Osteoblast (primary cell): ENCODE results near the gene RALBP1. TPM values are rescaled to one million over a fixed set of nuclear protein-coding genes. Genes with fewer than 3 reads are reported as not detected.
A peak's percentile ranks its signal among the peaks of the same experiment; 100 is the strongest.

Experiments
- DNase-seq: peaks from one replicate; pipeline ENCODE4 v3.0.0; 2011; ENCODE audit warnings: low spot score, mixed read lengths; ENCODE audit not compliant: insufficient read length; ENCODE audit errors: missing footprints
- H2AFZ ChIP-seq: 2 replicates; pipeline ENCODE4 v1.6.0; 2011; ENCODE audit warnings: mild to moderate bottlenecking, low read length
- H3K27ac ChIP-seq: 2 replicates; pipeline ENCODE4 v1.5.1; 2011; ENCODE audit warnings: mild to moderate bottlenecking, low read depth, low read length, moderate library complexity
- H3K27me3 ChIP-seq: 2 replicates; pipeline ENCODE4 v1.6.0; 2012; ENCODE audit warnings: mild to moderate bottlenecking, control low read depth, inconsistent platforms, low read length, moderate library complexity; ENCODE audit not compliant: insufficient read depth
- H3K36me3 ChIP-seq: 2 replicates; pipeline ENCODE4 v1.5.1; 2011; ENCODE audit warnings: mild to moderate bottlenecking, low read length, control low read depth, moderate library complexity; ENCODE audit not compliant: insufficient read depth
- H3K4me1 ChIP-seq: 2 replicates; pipeline ENCODE4 v1.5.1; 2011; ENCODE audit warnings: mild to moderate bottlenecking, low read length, control low read depth, moderate library complexity; ENCODE audit not compliant: insufficient read depth
- H3K4me2 ChIP-seq: 2 replicates; pipeline ENCODE4 v1.6.0; 2011; ENCODE audit warnings: mild to moderate bottlenecking, low read length; ENCODE audit not compliant: insufficient read depth
- H3K4me3 ChIP-seq: fragments of 200-600 bp; sonication (generic); 3 replicates; pipeline ENCODE4 v1.5.1; 2012; ENCODE audit warnings: mild to moderate bottlenecking, low read length, inconsistent platforms; ENCODE audit not compliant: insufficient read depth
- H3K79me2 ChIP-seq: 2 replicates; pipeline ENCODE4 v1.6.0; 2012; ENCODE audit warnings: mild to moderate bottlenecking, low read length, control low read depth, inconsistent platforms; ENCODE audit not compliant: insufficient read depth
- H3K9me3 ChIP-seq: 2 replicates; pipeline ENCODE4 v1.5.1; 2011; ENCODE audit warnings: low read depth, low read length, control low read depth
- H4K20me1 ChIP-seq: 2 replicates; pipeline ENCODE4 v1.6.0; 2012; ENCODE audit warnings: mild to moderate bottlenecking, low read length, control low read depth; ENCODE audit not compliant: insufficient read depth
- CTCF ChIP-seq: IDR thresholded peaks from 2 replicates; pipeline ENCODE4 v1.5.1; 2011; ENCODE audit warnings: mild to moderate bottlenecking, low read depth, low read length, moderate library complexity; ENCODE audit errors: extremely low read depth
- total RNA-seq: library from RNA; depleted of rRNA; stranded (reverse); fragments of >200 nt; gene quantifications from 2 replicates; pipeline ENCODE4 v1.2.3, GENCODE V29; 2012

Gene RALBP1
- total RNA-seq, 1 donor: 90.8 TPM

- no peak overlapping the region for H3K4me2 ChIP-seq
- DNase-seq: no peak
Observed at GRCh38 chr18:9454061-9454703, 21.1 kb upstream of the RALBP1 start.

GRCh38 chr18:9455718-9456511, 19.4 kb upstream of the RALBP1 start:
- Histone ChIP-seq H3K4me3 (no peak overlapping the region), H4K20me1 (no peaks in the 10 kb centered on the region), H3K27ac (no peak overlapping the region), H3K9me3 (peaks cover 5% of the 10 kb centered on the region), H3K36me3 (no peaks in the 10 kb centered on the region), H2AFZ (no peak overlapping the region), H3K79me2 (no peaks in the 10 kb centered on the region), H3K27me3 (no peaks in the 10 kb centered on the region), H3K4me2 (no peak overlapping the region), H3K4me1 (no peaks in the 10 kb centered on the region)
- no peak for TF ChIP-seq CTCF
- DNase-seq: no peak

More at GRCh38 chr18:9454061-9454703, 21.1 kb upstream of the RALBP1 start:
- no peak for TF ChIP-seq CTCF
- no peaks in the 10 kb centered on the region for H3K36me3 ChIP-seq
- H3K27ac ChIP-seq: no peak overlapping the region
- no peak overlapping the region for H3K4me3 ChIP-seq
- no peaks in the 10 kb centered on the region for H4K20me1 ChIP-seq
- H3K27me3 ChIP-seq: peaks cover 5% of the 10 kb centered on the region
- H2AFZ ChIP-seq: peak overlapping the region; percentile 22
- no peaks in the 10 kb centered on the region for H3K79me2 ChIP-seq
- H3K4me1 ChIP-seq: no peaks in the 10 kb centered on the region
- H3K9me3 ChIP-seq: peaks cover 5% of the 10 kb centered on the region

GRCh38 chr18:9466127-9466526, 9.2 kb upstream of the RALBP1 start:
- TF ChIP-seq CTCF: no peak
- Histone ChIP-seq H3K4me1 (no peaks in the 10 kb centered on the region), H3K36me3 (no peaks in the 10 kb centered on the region), H3K4me2 (no peak overlapping the region), H3K27ac (no peak overlapping the region), H4K20me1 (no peaks in the 10 kb centered on the region), H2AFZ (no peak overlapping the region), H3K9me3 (no peaks in the 10 kb centered on the region), H3K79me2 (no peaks in the 10 kb centered on the region), H3K27me3 (no peaks in the 10 kb centered on the region), H3K4me3 (no peak overlapping the region)
- no peak for DNase-seq

- Histone ChIP-seq H3K4me2 (no peak overlapping the region), H4K20me1 (no peaks in the 10 kb centered on the region), H3K79me2 (no peaks in the 10 kb centered on the region), H3K27me3 (no peaks in the 10 kb centered on the region), H3K9me3 (no peaks in the 10 kb centered on the region), H3K27ac (no peak overlapping the region), H3K4me1 (no peaks in the 10 kb centered on the region), H3K4me3 (no peak overlapping the region), H2AFZ (no peak overlapping the region), H3K36me3 (no peaks in the 10 kb centered on the region)
- no peak for DNase-seq
- TF ChIP-seq CTCF: no peak
Observed at GRCh38 chr18:9466846-9467245, 8.5 kb upstream of the RALBP1 start.
